ENCODE results near the gene ADAMTS20.

The ADAMTS20 gene

GRCh38 chr12:43493261-43493797 lies 58.7 kb downstream of the ADAMTS20 start:
- DNase-seq, result no peak

- DNase-seq, result no peak
Observed at GRCh38 chr12:43482311-43483085, 69.5 kb downstream of the ADAMTS20 start.

GRCh38 chr12:43480591-43480990 lies 71.4 kb downstream of the ADAMTS20 start:
- no peak for DNase-seq

- no peak for DNase-seq
Observed at GRCh38 chr12:43462741-43463140, 89.3 kb downstream of the ADAMTS20 start.

GRCh38 chr12:43462080-43462479 lies 89.9 kb downstream of the ADAMTS20 start:
- DNase-seq, result no peak

GRCh38 chr12:43459285-43459684 lies 92.7 kb downstream of the ADAMTS20 start:
- DNase-seq, result no peak

- no peak for DNase-seq
Observed at GRCh38 chr12:43453761-43454160, 98.2 kb downstream of the ADAMTS20 start.

GRCh38 chr12:43444940-43445564 lies 107.0 kb downstream of the ADAMTS20 start:
- DNase-seq, result peak in 22 of 58 donors; percentile 0 to 51 (median 5)

GRCh38 chr12:43436597-43436996 lies 115.4 kb downstream of the ADAMTS20 start:
- no peak for DNase-seq

- DNase-seq, result no peak
Observed at GRCh38 chr12:43434614-43435013, 117.4 kb downstream of the ADAMTS20 start.

- DNase-seq, result no peak
Observed at GRCh38 chr12:43428088-43428600, 123.9 kb downstream of the ADAMTS20 start.

- no peak for DNase-seq
Observed at GRCh38 chr12:43425361-43425760, 126.6 kb downstream of the ADAMTS20 start.

GRCh38 chr12:43416981-43417380 lies 135.0 kb downstream of the ADAMTS20 start:
- no peak for DNase-seq

- DNase-seq, result no peak
Observed at GRCh38 chr12:43407816-43408645, 144.0 kb downstream of the ADAMTS20 start.

GRCh38 chr12:43406801-43407200 lies 145.2 kb downstream of the ADAMTS20 start:
- no peak for DNase-seq

GRCh38 chr12:43402436-43402835 lies 149.6 kb downstream of the ADAMTS20 start:
- no peak for DNase-seq

GRCh38 chr12:43401096-43401495 lies 150.9 kb downstream of the ADAMTS20 start:
- DNase-seq, result no peak

GRCh38 chr12:43396671-43397070 lies 155.3 kb downstream of the ADAMTS20 start:
- DNase-seq, result peak in 2 of 58 donors; percentile 1 to 4

- DNase-seq, result no peak
Observed at GRCh38 chr12:43392116-43392515, 159.9 kb downstream of the ADAMTS20 start.

GRCh38 chr12:43381879-43382278 lies 170.1 kb downstream of the ADAMTS20 start:
- no peak for DNase-seq

GRCh38 chr12:43378448-43378847 lies 173.6 kb downstream of the ADAMTS20 start:
- DNase-seq, result no peak

- no peak for DNase-seq
Observed at GRCh38 chr12:43370263-43370662, 181.7 kb downstream of the ADAMTS20 start.
